GM12873 (cell line): ENCODE data around the gene P2RY8.

Source experiments
- CTCF ChIP-seq: IDR thresholded peaks from 2 replicates; pipeline ENCODE4 v1.5.1; 2012; ENCODE audit warnings: low read depth, mild to moderate bottlenecking, moderate library complexity, low read length, control low read depth; ENCODE audit not compliant: insufficient read depth; ENCODE audit errors: missing control alignments

P2RY8 gene

DNA sequence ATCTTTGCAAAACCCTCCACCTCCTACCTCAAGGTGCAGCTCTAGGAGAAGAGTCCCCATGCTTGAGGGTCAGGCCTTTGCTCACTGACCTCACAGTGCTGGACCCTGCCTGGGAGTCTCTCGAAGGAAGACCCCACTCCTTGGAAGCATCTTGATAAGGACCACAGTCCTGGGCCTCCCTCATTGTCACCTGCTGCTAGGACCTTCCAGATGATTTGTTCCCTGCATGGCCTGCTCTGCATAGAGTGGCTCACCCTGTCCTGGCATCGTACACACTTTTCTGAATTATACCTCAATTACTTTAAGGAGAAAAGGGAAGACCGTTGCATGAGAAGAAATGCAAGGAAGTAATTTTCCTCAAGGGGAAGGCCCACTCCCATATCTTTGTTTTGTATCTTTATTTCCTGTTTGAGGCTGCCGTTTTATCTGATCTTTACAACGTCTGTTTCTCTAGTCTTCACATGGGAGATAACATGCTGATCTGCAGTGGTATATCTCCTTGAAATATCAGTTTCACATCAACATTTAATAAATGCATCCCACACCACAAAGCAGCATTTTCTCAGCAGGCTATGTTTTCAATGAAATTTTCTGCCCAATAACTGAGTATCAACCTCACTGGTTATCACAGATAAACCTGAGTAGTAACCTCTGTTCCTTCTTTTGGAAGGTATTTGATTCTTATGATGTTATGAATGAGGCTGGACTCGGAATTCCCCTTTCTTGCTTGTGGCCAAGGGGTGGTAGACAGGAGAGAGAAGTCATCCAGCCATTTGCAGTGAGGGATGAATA is 39.4 kb upstream of the P2RY8 start:
- TF ChIP-seq CTCF = no peak

- TF ChIP-seq CTCF = no peak
Observed at GRCh38 chrX:1564750-1565683, 28.0 kb upstream of the P2RY8 start.

DNA sequence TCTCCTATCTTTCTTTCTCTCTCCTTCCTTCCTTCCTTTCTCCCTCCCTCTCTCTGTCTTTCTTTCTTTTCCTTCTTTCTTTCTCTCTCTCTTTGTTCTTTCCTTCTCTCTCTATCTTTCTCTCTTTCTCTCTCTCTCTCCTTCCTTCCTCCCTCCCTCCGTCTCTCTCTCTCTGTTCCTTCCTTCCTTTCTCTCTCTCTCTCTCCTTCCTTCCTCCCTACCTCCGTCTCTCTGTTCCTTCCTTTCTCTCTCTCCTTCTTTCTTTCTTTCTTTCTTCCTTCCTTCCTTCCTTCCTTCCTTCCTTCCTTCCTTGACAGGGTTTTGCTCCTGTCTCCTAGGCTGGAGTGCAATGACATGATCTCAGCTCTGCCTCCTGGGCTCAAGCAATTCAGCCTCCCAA is 24.2 kb upstream of the P2RY8 start:
- TF ChIP-seq CTCF = no peak

DNA sequence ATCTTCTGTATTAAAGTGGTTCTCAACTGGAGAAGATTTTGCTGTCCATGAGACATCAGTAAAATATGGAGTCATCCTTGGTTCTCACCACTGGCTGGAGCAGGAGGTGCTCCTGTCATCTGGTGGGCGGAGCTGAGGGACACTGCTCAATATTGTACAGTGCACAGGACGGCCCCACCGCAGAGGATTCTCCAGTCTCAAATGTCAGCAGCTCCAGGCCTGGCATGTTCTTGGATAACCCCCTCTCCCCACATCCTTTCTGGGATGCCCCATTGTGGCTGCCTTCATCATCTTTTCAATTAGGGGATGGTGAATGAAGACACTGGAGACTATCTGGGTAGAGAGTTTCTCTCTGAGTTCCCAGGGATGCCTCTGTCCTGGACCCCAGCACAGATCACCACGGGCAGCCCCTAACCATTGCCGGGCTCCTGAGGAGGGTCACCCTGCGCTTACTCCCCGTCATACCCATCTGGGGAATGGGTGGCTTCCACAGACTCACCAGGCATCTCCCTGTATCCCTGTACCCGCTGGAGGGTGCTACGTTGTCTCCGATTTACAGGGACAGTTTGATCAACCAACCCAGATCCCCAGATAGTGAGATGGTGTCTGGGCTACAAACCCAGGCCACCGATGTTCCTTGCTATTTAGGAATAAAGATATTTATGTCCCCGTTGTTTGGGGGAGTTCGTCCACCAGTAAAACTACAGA is 21.9 kb upstream of the P2RY8 start:
- no peak for TF ChIP-seq CTCF

GRCh38 chrX:1555370-1555769 is 18.4 kb upstream of the P2RY8 start:
- TF ChIP-seq CTCF = no peak

DNA sequence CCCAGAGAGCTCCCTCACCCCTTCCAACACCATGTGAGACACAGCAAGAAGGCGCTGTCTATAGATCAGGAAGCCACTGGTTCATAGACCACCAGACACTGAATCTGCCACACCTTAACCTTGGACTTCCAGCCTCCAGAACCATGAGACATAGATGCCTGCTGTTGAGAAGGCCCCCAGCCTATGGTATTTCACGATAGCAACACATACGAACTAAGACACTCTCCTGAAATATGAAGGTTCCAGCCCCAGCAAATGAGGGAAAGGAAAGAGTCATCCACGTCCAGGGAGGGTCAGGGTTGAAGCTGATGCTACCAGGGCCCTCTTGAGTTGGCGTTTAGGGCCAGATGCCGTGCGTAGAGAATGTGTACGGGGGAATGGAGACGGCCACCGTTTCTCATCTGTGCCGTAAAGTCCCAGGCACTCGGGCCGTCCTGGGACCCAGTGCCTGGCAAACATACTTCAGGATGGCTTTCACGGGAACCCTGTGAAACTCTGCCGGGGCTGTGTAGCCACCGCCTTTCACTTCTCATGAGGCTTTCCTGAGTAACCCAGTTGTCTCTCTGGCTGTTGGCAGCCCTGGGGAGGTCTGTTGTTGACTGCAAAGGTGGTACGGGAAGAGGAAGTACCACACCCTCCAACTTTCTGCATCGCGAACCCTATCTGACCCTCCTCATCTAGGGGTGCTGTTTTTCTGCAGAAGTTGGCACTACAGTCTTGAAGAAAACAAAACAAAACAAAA is 17.7 kb upstream of the P2RY8 start:
- TF ChIP-seq CTCF = no peak
